ENCODE data around the gene CD81.

DNA sequence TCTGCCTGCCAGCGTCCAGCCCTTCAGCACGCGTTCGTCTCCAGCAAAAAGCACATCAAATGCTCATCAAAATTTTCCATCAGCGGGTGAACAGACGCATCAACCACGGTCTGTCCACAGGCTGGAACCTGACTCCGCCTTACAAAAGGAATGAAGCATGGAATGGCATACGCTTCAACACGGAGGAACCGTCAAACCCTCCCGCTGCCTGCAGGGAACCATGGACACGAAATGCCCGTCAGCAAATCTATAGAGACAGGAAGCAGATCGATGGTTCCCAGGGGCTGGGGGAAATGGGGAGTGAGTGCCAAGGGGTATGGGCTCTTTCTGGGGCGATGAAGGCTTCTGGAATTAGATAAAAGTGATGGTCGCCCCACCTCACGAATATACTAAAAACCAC lies 39.7 kb downstream of the CD81 start:
- TF ChIP-seq, protein P1, sequence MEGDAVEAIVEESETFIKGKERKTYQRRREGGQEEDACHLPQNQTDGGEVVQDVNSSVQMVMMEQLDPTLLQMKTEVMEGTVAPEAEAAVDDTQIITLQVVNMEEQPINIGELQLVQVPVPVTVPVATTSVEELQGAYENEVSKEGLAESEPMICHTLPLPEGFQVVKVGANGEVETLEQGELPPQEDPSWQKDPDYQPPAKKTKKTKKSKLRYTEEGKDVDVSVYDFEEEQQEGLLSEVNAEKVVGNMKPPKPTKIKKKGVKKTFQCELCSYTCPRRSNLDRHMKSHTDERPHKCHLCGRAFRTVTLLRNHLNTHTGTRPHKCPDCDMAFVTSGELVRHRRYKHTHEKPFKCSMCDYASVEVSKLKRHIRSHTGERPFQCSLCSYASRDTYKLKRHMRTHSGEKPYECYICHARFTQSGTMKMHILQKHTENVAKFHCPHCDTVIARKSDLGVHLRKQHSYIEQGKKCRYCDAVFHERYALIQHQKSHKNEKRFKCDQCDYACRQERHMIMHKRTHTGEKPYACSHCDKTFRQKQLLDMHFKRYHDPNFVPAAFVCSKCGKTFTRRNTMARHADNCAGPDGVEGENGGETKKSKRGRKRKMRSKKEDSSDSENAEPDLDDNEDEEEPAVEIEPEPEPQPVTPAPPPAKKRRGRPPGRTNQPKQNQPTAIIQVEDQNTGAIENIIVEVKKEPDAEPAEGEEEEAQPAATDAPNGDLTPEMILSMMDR (conservative IDR thresholded peaks at IDR 0.05; ENCODE audit: low read length): no peak
- no peak for TF ChIP-seq EZH2phosphoT487 (IDR thresholded peaks at IDR 0.05; ENCODE audit: borderline replicate concordance)

All from Loucy (cell line).